Measurements from ENCODE around the gene LHFPL6.

The LHFPL6 gene

DNA sequence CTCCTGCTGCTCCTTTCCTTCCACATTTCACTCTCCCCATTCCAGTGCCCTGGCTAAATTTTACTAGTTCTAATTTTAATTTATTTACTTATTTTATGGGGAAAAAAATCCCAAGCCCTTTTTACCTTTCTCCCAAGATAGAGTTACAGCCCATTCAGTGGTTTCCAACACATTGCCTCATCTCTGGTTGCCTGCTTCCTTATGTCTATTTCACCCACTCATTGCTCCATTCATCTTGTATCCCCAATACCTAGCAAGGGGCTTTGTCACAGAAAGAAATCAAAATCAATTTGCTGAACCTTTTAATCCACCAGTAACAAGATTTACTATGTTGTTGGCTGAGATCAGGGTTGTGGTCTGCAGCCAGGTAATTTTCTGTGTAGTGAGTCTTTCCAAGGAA is 55.9 kb downstream of the LHFPL6 start:
- no peak for DNase-seq

- DNase-seq, result no peak
These were observed 60.6 kb downstream of the LHFPL6 start for GRCh38 chr13:39542361-39542760.

- no peak for DNase-seq
These were observed 61.9 kb downstream of the LHFPL6 start for GRCh38 chr13:39540929-39541605.

- DNase-seq, result peak; percentile 94
These were observed 63.9 kb downstream of the LHFPL6 start for GRCh38 chr13:39538816-39539790.

- no peak for DNase-seq
These were observed 66.1 kb downstream of the LHFPL6 start for GRCh38 chr13:39536906-39537305.

- DNase-seq, result no peak
These were observed 66.7 kb downstream of the LHFPL6 start for GRCh38 chr13:39536274-39536673.

- DNase-seq, result no peak
These were observed 69.3 kb downstream of the LHFPL6 start for GRCh38 chr13:39533651-39534150.

- DNase-seq, result no peak
These were observed 71.3 kb downstream of the LHFPL6 start for GRCh38 chr13:39531646-39532045.

GRCh38 chr13:39530916-39531315 is 72.1 kb downstream of the LHFPL6 start:
- DNase-seq, result no peak

DNA sequence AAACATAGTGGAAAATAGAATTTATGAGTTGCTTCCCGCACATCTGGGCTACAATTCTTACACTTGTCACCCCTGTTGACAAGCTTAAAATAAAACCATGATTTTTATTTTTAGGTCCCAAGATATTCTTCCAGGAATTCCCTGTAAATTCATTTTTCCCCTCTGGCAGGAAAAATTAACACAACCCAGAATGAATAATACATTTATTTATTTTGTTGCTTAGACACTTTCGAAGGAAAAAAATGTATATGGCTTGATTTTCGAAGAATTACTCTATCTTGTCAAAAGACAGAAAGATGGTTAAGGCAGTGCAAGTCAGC is 74.4 kb downstream of the LHFPL6 start:
- no peak for DNase-seq

- DNase-seq, result no peak
These were observed 74.9 kb downstream of the LHFPL6 start for GRCh38 chr13:39527961-39528660.

DNA sequence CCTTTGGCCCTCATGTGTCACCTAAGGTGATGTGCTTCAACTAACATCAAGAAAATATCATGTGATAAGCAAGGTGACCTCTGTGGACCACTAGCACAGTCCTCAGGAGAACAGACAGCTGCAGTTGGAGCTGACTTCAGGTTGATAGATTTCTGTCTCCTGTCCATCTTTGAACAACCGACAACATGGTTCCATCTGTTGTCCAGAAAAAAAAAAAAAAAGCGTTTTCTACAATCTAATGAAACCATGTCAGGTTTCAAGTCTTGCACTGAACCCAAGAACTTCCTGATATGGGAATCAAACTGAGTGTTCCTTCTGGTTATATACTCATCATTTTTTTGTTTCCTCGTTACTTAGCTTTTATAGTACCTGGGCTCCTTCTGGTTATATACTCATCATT is 75.7 kb downstream of the LHFPL6 start:
- no peak for DNase-seq

- DNase-seq, result no peak
These were observed 76.5 kb downstream of the LHFPL6 start for GRCh38 chr13:39526499-39526898.

GRCh38 chr13:39525506-39525905 is 77.5 kb downstream of the LHFPL6 start:
- no peak for DNase-seq

DNA sequence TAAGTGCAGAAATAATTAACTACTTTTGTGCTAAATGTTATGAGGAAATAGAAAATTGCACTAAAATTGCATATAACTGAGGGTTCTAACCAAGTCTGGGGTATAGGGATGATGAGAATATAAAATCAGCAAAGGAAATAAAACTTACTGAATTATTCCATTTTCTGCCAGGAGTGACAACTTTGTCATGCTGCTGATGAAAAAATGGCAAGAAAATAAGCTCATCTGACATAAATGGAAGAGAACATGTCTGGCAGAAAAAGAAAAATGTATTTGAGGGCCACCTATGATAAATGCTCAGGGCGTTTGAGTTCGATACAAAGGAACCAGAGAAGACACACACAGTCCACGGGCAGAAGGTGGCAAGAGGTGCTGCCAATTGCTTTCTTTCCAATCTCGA is 78.2 kb downstream of the LHFPL6 start:
- no peak for DNase-seq

DNA sequence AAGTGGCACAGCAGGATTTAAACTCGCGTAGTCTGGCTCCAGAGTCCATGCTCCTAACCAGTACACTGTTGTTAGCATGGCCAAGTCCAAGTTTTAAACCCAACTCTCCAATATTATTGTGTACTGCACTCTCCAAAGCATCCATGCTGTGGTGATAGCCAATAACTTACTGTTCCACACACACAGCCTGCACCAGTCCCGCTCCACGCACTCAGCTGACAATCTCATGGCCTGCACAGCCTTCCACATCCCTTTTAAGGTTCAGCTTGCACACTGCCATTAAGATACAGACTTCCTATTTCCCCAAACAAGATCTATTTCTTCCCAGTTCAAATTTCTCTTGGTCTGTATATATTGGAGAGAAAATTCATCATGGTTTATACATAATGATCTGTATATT is 80.7 kb downstream of the LHFPL6 start:
- no peak for DNase-seq

GRCh38 chr13:39521701-39522100 is 81.3 kb downstream of the LHFPL6 start:
- DNase-seq, result no peak

- DNase-seq, result no peak
These were observed 86.9 kb downstream of the LHFPL6 start for GRCh38 chr13:39516096-39516495.

DNA sequence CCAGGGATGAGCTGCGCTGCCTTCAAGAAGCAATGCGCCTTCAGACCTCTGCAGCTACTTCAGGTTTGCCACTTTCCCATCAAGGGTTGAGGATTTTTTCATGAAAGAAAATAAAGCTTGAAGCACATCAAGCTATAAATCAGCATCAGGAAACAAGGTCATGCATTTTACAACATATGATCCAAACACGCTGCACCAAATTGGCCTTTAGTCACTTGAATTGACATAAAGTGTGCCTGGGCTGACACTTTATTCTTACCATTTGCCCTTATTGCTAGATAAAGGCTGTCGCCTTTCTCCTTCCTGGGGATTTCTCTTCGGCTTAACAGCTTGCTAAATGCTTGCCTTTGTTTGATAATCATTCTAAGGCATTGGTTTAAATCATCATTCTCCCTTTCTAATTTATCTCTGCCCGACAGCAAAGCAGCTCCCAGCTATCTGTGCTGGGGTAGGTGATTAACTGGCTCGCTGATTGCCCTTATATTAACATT is 87.7 kb downstream of the LHFPL6 start:
- no peak for DNase-seq

- DNase-seq, result no peak
These were observed 90.3 kb downstream of the LHFPL6 start for GRCh38 chr13:39512687-39513086.

DNA sequence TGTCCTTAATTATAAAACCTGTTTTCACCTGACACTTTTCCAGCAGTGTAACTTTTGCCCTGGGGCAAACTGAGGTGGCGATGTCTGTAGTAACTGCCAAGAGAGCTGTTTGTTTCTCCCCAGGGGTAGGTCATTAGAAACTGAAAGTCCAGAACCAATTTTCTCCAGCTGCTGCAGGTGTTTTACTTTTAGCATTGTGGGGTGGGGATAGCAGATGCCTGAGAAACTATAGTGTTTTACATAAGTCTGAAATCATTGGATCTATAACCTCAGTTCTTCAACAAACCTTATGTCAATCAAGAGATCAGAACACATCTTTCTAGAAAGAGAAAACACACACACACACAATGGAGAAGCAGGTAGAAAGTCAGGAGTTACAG is 92.7 kb downstream of the LHFPL6 start:
- peak; percentile 74 for DNase-seq

DNA sequence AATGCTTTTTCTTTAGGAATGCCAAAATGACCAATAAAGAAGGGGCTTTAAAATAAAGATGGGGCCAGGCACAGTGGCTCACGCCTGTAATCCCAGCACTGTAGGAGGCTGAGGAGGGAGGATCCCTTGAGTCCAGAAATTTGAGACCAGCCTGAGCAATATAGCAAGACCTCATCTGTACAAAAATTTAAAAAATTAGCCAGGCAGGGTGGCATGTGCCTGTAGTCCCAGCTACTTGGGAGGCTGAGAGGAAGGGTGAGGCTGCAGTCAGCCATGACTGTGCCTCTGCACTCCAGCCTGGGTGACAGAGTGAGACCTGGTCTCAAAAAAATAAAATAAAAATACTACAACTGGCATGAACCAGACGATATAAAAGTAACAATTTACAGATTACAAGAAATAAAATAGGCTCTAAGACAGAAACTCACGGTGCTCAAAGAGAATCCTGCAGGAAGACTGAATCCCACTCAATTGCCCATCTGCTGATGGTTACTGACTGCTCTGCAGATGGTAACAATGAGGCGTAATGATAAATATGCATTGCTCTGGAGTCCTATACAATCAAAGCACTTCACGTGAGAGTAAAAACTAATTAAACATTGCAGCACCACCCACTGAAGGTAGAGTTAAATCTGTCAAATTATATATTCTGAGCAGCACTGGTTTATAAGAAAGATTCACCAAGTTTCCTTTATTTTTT is 93.2 kb downstream of the LHFPL6 start:
- peak; percentile 74 for DNase-seq
